ENCODE data around the gene MAGI1. TPM values are rescaled to one million over a fixed set of nuclear protein-coding genes. Genes with fewer than 3 reads are reported as not detected.
"Not testable (repeated sequence)": the region's sequence is repeated elsewhere in the genome, so short reads cannot be mapped to it uniquely, and the experiment has no call there.

Gene MAGI1
- total RNA-seq, 4 donors from 2014 or later, result 49.5 to 72.1 (median 67.6) TPM

DNA sequence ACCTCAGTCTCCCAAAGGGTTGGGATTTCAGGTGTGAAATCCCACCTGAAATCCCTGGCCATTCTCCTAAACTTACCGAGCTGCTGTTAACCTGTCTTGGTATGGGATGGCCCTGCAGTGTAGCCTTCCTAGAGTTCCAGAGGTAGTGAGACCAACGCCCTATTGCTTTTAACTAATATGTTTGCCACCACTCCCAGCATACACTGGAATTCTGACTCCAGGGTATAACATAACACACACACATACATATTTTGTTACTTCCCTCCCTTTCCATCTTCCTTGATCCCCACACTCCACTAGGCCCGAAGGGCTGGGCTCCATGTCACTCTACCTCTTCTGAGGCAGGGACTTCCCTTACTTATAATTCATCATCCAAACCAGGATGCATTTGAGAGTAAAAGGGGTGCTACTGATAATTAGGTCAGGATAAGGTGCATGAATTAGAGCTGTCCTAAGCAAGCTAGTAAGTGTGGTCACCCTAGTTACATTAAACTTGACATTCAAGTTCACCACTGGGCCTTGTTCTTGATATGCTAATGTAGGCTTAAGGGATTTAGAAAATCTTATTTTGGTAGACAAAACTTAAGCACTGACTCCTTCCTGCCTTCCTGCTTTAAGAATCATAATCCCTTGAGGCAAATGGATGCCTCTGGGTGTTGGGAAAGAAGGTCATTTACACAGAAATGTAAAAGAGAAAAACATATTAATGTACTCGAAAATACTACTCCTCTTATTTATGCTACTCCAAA is 317.6 kb downstream of the MAGI1 start:
- H3K27ac ChIP-seq, result no peak overlapping the region
- no peak overlapping the region for H3K4me3 ChIP-seq
- no peak for DNase-seq
- H3K9me3 ChIP-seq, result no peaks in the 10 kb centered on the region
- no peaks in the 10 kb centered on the region for H3K4me1 ChIP-seq
- no peaks in the 10 kb centered on the region for H3K27me3 ChIP-seq
- no peaks in the 10 kb centered on the region for H3K36me3 ChIP-seq
- TF ChIP-seq, protein P1, sequence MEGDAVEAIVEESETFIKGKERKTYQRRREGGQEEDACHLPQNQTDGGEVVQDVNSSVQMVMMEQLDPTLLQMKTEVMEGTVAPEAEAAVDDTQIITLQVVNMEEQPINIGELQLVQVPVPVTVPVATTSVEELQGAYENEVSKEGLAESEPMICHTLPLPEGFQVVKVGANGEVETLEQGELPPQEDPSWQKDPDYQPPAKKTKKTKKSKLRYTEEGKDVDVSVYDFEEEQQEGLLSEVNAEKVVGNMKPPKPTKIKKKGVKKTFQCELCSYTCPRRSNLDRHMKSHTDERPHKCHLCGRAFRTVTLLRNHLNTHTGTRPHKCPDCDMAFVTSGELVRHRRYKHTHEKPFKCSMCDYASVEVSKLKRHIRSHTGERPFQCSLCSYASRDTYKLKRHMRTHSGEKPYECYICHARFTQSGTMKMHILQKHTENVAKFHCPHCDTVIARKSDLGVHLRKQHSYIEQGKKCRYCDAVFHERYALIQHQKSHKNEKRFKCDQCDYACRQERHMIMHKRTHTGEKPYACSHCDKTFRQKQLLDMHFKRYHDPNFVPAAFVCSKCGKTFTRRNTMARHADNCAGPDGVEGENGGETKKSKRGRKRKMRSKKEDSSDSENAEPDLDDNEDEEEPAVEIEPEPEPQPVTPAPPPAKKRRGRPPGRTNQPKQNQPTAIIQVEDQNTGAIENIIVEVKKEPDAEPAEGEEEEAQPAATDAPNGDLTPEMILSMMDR (IDR thresholded peaks at IDR 0.05), result no peak
- no peak for TF ChIP-seq POLR2A (IDR thresholded peaks at IDR 0.05)

DNA sequence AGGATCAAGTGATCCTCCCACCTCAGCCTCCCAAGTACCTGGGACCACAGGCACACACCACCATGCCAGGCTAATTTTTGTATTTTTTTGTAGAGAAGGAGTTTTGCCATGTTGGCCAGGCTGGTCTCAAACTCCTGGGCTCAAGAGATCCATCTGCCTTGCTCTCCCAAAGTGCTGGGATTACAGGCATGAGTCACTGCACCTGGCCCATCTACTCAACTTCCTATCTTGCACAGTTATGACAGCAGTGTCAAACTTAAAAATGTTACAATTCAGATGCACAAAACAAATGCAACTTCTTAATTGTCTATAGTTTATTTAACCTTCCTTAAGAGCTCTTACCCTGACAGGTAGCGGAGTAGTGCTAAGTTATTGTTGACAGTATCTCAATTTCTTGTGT is 319.1 kb downstream of the MAGI1 start:
- H3K9me3 ChIP-seq, H3K4me3 ChIP-seq, H3K27ac ChIP-seq, H3K4me1 ChIP-seq, H3K36me3 ChIP-seq, DNase-seq, H3K27me3 ChIP-seq: not testable (repeated sequence)

DNA sequence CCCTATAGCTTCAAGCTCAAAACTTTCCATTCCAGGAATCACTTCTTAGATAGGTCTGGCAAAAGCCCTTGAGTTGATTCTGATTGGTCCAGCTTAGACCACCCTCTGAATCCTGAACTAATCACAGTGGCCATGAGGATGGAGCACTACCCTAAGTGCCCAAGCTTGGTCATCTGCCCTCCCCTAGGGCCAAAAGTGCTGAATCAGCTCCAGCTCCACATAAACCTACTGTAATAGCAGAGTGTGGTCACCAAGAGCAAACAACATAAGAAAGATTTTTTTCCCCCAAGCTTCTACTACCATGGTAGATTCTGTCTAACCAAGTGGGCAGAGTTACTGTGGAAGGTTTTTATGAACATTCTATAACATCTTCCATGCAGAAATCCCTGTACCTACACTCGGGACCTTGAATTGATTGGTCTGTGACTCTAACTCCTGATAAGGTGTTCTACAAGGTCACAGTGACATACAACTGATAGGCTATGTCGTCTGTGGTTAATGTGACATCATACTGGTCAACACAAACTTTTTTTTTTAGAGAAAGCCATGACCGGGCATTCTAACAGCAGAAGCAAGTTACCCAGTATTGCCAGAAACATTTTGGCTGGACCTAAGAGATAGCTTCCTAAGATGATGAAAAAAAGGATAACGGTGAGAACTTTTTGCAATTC is 320.9 kb downstream of the MAGI1 start:
- Histone ChIP-seq H3K27me3 (no peaks in the 10 kb centered on the region), H3K36me3 (no peaks in the 10 kb centered on the region), H3K9me3 (no peaks in the 10 kb centered on the region), H3K4me3 (no peak overlapping the region), H3K27ac (no peak overlapping the region), H3K4me1 (no peaks in the 10 kb centered on the region)
- DNase-seq, result no peak
- TF ChIP-seq, protein P1 (IDR thresholded peaks at IDR 0.05), result no peak
- TF ChIP-seq POLR2A (IDR thresholded peaks at IDR 0.05), result no peak

DNA sequence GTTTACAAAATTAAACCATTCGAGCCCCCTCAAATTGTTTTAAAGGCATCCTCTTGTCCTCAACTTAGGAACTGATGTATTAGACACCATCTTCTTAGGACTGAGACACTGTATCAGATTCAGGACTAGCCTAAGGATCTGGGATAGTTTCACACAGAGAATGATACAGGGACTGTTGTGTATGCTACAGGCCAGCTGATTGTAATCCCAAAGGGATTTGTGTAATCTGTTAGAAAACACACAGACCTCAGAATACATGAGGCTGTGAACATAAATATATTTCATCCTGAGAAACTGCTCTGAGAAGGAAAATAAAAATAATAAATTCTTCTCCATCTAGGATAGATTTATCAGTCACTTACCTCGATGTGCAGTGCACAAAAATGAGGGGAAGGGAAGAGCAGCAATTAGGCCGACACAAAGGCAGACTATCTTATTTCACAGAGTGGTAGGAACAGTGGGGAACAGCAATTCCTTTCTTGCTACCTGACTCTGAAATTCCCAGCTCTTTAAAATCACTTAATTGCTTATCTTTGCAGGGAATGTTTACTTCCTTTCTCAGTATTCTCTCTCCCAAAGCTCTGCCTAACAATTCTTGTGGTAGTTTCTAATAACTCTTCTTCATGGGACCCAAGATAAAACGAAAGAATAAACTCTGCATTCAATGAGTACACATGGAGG is 322.5 kb downstream of the MAGI1 start:
- no peaks in the 10 kb centered on the region for H3K36me3 ChIP-seq
- no peaks in the 10 kb centered on the region for H3K4me1 ChIP-seq
- H3K27ac ChIP-seq, result no peak overlapping the region
- no peak for TF ChIP-seq POLR2A (IDR thresholded peaks at IDR 0.05)
- TF ChIP-seq, protein P1 (IDR thresholded peaks at IDR 0.05), result no peak
- DNase-seq, result no peak
- H3K27me3 ChIP-seq, result no peaks in the 10 kb centered on the region
- H3K4me3 ChIP-seq, result no peak overlapping the region
- no peaks in the 10 kb centered on the region for H3K9me3 ChIP-seq

DNA sequence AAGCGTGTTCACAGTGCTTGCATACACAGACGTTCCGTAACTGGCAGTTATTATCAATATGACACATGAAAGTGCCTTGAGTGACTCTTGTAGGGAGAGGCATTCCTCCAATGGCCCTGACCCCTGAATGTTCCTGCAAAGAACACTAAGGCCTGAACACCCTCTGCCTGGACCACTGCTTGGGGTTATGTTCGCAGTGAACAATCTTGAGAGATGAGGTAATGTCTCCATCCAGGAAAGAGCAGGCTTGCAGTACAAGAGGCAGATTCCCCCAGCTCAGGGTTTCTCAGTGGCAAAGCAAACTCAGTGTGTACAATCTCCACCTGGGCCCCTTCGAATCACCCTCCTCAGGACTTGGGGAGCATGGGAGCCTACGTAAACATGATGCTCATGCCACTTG is 324.6 kb downstream of the MAGI1 start:
- H3K4me3 ChIP-seq, result no peak overlapping the region
- H3K27me3 ChIP-seq, result no peaks in the 10 kb centered on the region
- no peaks in the 10 kb centered on the region for H3K9me3 ChIP-seq
- H3K27ac ChIP-seq, result no peak overlapping the region
- DNase-seq, result no peak
- no peak for TF ChIP-seq POLR2A (IDR thresholded peaks at IDR 0.05)
- TF ChIP-seq, protein P1 (IDR thresholded peaks at IDR 0.05), result no peak
- no peaks in the 10 kb centered on the region for H3K4me1 ChIP-seq
- H3K36me3 ChIP-seq, result no peaks in the 10 kb centered on the region

DNA sequence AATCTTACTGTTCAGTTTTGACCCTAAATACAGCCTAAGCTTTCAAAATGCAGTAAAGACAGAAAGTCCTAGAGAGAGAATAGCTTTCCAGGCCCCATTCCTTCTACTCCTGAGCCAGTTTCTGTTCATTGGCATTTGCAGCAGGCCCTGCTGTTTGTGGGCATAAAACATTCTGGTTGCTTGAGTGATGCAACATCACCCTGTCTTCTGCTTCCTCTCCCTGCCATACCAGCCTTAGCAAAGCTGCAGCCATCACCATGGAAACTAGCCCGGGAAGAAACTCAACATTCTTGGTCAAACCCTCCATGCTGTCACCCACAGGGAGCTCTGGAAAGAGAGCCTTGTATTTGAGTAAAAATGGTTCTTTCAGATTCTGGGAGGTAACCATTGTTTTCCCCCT is 325.7 kb downstream of the MAGI1 start:
- no peaks in the 10 kb centered on the region for H3K27me3 ChIP-seq
- H3K36me3 ChIP-seq, result no peaks in the 10 kb centered on the region
- DNase-seq, result no peak
- TF ChIP-seq, protein P1 (IDR thresholded peaks at IDR 0.05), result no peak
- TF ChIP-seq POLR2A (IDR thresholded peaks at IDR 0.05), result no peak
- H3K4me1 ChIP-seq, result no peaks in the 10 kb centered on the region
- H3K27ac ChIP-seq, result no peak overlapping the region
- no peaks in the 10 kb centered on the region for H3K9me3 ChIP-seq
- H3K4me3 ChIP-seq, result no peak overlapping the region
